Thyroid gland (tissue), 4 donors: Measurements from ENCODE around the gene WDFY2. TPM values are rescaled to one million over a fixed set of nuclear protein-coding genes. Genes with fewer than 3 reads are reported as not detected.

Experiments
- DNase-seq, 2 donors: peaks; one replicate each; pipeline ENCODE4 v3.0.0-alpha.2; 2019
- H3K27ac ChIP-seq, 3 donors: fragments of 200-600 bp; sonication (generic); 1 replicate in 2 of 3; 2 replicates in 1 of 3; pipeline ENCODE4 v1.5.1; 2016 to 2019; ENCODE audit warnings: mild to moderate bottlenecking in 1 of 3, moderate library complexity in 1 of 3
- H3K27me3 ChIP-seq: fragments of 200-600 bp; sonication (generic); one replicate; pipeline ENCODE4 v1.5.1; 2019
- H3K36me3 ChIP-seq, 2 donors: fragments of 200-600 bp; sonication (generic); one replicate each; pipeline ENCODE4 v1.5.1; 2016 to 2019
- H3K4me1 ChIP-seq, 2 donors: fragments of 200-600 bp; sonication (generic); one replicate each; pipeline ENCODE4 v1.5.1; 2017 to 2019
- H3K4me3 ChIP-seq, 3 donors: fragments of 200-600 bp; sonication (generic); replicated peaks in 1 of 3; 1 replicate in 2 of 3; 2 replicates in 1 of 3; pipeline ENCODE4 v1.5.1; 2016; ENCODE audit warnings: mild to moderate bottlenecking in 1 of 3
- H3K9me3 ChIP-seq: fragments of 200-600 bp; sonication (generic); one replicate; pipeline ENCODE4 v1.5.1; 2017
- POLR2A ChIP-seq, 2 donors: fragments of 450-650 bp; IDR thresholded peaks; one replicate each; pipeline ENCODE4 v1.6.1; 2017; ENCODE audit warnings: antibody characterized with exemption in 2 of 2, mild to moderate bottlenecking in 2 of 2, moderate library complexity in 1 of 2
- WGBS, 2 donors: methylation state at CpG; one replicate each; pipeline ENCODE4 v1.1.5; 2017; 5-methylcytosine and 5-hydroxymethylcytosine counted together
- intact Hi-C: fragments of 100-400 bp; cut with DNase I; formaldehyde crosslinking; loops from one replicate; pipeline ENCODE4 v1.15.1; 2023
- total RNA-seq, 4 donors: library from RNA; depleted of rRNA; stranded (reverse); fragments of >200 nt; gene quantifications; one replicate each; pipeline ENCODE4 v1.2.3, GENCODE V29; 2016
- TF ChIP-seq, protein P1 (sequence below), 6 experiments: fragments of 200-600 bp in 3 of 6; fragments of 450-650 bp in 3 of 6; sonication (generic) in 3 of 6; IDR thresholded peaks; one replicate each; pipeline ENCODE4 v1.5.1; 2016 to 2019; ENCODE audit warnings: antibody characterized with exemption in 6 of 6, mild to moderate bottlenecking in 2 of 6, inconsistent platforms in 1 of 6, moderate library complexity in 1 of 6

Gene WDFY2
- total RNA-seq, 4 donors from 2014 or later, result 15.8 to 23.9 (median 20.9) TPM

DNA sequence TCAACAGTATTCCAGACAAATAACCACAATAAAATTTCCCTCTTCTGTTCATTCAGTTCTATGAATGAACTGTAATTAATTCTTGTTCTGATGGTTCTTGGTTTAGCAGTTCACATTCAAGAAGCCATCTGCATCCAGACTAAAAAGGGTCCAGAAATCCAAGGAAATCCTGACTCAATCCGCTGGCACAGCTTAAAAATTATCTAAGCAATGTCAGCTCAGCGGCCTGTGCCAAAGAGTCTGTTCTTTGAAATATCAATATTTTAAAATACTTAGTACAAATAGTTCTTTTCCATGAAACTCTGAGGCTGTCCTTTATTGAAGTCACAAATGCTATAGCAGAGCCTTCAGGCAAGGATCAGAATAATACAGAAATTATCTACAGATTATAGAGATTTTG is 162.5 kb downstream of the WDFY2 start:
- H3K4me1 ChIP-seq, result no peaks in the 10 kb centered on the region
- no peak for DNase-seq
- no peak for TF ChIP-seq POLR2A (IDR thresholded peaks at IDR 0.05)
- TF ChIP-seq, protein P1, sequence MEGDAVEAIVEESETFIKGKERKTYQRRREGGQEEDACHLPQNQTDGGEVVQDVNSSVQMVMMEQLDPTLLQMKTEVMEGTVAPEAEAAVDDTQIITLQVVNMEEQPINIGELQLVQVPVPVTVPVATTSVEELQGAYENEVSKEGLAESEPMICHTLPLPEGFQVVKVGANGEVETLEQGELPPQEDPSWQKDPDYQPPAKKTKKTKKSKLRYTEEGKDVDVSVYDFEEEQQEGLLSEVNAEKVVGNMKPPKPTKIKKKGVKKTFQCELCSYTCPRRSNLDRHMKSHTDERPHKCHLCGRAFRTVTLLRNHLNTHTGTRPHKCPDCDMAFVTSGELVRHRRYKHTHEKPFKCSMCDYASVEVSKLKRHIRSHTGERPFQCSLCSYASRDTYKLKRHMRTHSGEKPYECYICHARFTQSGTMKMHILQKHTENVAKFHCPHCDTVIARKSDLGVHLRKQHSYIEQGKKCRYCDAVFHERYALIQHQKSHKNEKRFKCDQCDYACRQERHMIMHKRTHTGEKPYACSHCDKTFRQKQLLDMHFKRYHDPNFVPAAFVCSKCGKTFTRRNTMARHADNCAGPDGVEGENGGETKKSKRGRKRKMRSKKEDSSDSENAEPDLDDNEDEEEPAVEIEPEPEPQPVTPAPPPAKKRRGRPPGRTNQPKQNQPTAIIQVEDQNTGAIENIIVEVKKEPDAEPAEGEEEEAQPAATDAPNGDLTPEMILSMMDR (IDR thresholded peaks at IDR 0.05), result no peak
- intact Hi-C loops, result no loop called here
- H3K9me3 ChIP-seq, result no peaks in the 10 kb centered on the region
- peak overlapping the region in 1 of 3 donors; percentile 34 for H3K27ac ChIP-seq
- H3K4me3 ChIP-seq, result no peak overlapping the region
- peaks cover 4 to 5% of the 10 kb centered on the region in 2 donors for H3K36me3 ChIP-seq
- no peaks in the 10 kb centered on the region for H3K27me3 ChIP-seq
- 88 to 92% methylated on average over 2 of the region's 2 CpGs for WGBS, 2 donors

DNA sequence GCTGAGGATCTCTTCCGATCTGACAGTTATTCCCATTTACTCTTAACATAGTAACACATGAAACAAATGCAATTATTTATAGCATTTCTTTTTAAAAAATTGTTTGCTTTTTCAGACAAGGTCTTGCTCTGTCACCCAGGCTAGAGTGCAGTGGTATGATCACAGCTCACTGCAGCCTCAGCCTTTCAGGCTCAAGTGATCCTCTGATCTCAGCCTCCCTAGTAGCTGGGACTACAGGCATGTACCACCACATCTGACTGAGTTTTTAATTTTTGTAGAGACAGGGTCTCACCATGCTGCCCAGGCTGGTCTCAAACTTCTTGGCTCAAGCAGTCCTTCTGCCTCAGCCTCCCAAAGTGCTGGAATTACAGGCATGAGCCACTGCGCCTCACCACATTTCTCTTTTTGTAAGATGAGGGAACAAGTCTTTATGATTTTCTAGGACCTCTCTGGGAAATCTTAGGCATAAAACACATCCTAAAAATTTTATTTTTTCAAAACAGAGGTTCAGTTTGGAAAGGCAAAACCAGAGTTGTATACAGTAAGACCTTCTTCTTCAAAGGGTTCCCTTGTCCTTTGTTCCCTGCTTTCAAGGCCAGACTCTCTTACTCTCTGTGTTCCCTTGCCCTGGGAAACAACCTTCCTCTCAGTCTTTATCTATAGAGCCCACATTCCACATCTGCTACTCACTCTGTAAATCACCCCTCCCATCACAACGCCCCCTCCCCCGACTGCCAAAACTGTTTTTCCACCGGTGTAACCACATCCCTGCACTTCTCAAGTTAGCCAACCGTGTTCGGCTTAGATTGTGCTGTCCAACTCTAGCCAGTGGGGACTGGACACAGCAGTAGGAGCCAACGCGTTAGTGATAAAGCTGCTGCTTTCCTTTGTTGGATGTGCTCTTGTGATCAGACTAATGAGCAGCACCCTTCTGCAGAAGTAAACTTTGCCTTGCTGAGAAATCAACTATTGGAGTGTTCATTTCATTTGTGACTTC is 163.5 kb downstream of the WDFY2 start:
- no peaks in the 10 kb centered on the region for H3K4me1 ChIP-seq
- 90 to 97% methylated on average over 9 of the region's 9 CpGs for WGBS, 2 donors

DNA sequence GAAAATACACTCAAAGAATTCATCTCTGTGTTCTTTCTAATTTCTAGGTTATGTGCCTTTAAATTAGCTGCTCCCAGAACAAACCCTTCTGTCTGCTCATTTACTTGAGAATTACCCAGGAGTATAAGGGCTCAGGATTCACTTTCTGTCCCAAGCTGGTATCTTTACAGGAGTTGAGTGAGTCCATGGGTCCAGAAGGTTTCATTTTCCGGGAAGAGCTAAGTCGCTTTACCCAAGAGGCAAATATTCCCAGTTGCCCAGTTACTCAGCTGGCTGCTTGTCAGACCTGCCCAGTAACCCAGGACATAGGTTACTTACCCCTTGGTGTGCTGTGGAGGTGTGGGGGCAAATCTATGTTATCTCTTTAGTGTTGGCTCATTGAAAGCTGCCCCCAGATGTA is 172.4 kb downstream of the WDFY2 start:
- Histone ChIP-seq H3K36me3 (peaks cover 0 to 12% of the 10 kb centered on the region in 2 donors), H3K4me1 (peaks cover 11 to 16% of the 10 kb centered on the region in 2 donors), H3K9me3 (no peaks in the 10 kb centered on the region), H3K27ac (no peak overlapping the region), H3K4me3 (no peak overlapping the region), H3K27me3 (no peaks in the 10 kb centered on the region)
- WGBS, 2 donors, result 87 to 100% methylated on average over 2 of the region's 2 CpGs
- no peak for TF ChIP-seq POLR2A (IDR thresholded peaks at IDR 0.05)
- TF ChIP-seq, protein P1 (IDR thresholded peaks at IDR 0.05), result no peak
- intact Hi-C loops, result no loop called here
- no peak for DNase-seq

More for the DNA sequence above, 163.5 kb downstream of the WDFY2 start:
- intact Hi-C loops, result no loop called here
- peaks cover 4 to 7% of the 10 kb centered on the region in 2 donors for H3K36me3 ChIP-seq
- H3K9me3 ChIP-seq, result no peaks in the 10 kb centered on the region
- peak overlapping the region in 1 of 3 donors; percentile 34 for H3K27ac ChIP-seq
- no peaks in the 10 kb centered on the region for H3K27me3 ChIP-seq
- TF ChIP-seq POLR2A (IDR thresholded peaks at IDR 0.05), result no peak
- TF ChIP-seq, protein P1 (IDR thresholded peaks at IDR 0.05), result no peak
- H3K4me3 ChIP-seq, result no peak overlapping the region
- DNase-seq, result no peak

DNA sequence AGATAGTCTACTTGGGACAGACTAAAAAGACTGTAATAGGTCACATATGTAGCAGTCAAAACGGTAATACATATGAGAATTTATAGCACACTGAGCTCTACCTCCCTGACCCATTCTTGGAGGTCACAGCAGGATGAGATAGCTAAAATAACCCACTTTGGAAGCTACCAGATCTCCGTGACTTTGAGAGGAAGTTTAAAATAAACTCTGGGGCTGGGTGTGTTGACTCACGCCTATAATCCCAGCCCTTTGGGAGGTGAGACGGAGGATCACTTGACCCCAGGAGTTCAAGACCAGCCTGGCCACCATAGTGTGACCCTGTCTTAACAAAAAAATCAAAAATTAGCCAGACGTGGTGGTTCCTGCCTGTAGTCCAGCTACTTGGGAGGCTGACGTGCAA is 174.4 kb downstream of the WDFY2 start:
- WGBS, 2 donors, result 88 to 91% methylated on average over 6 of the region's 6 CpGs

More for the DNA sequence above, 174.4 kb downstream of the WDFY2 start:
- Histone ChIP-seq H3K9me3 (no peaks in the 10 kb centered on the region), H3K27ac (peak overlapping the region in 1 of 3 donors; percentile 25), H3K4me1 (peaks cover 31 to 32% of the 10 kb centered on the region in 2 donors), H3K4me3 (no peak overlapping the region), H3K27me3 (no peaks in the 10 kb centered on the region), H3K36me3 (peaks cover 0 to 10% of the 10 kb centered on the region in 2 donors)
- intact Hi-C loops, result no loop called here
- no peak for DNase-seq
- TF ChIP-seq, protein P1 (IDR thresholded peaks at IDR 0.05), result no peak
- TF ChIP-seq POLR2A (IDR thresholded peaks at IDR 0.05), result no peak
